ENCODE results near the gene FSD1. TPM values are rescaled to one million over a fixed set of nuclear protein-coding genes. Genes with fewer than 3 reads are reported as not detected.

The FSD1 gene
- total and polyA plus RNA-seq, 9 of the 15 experiments (the other 6 are each of a cell fraction or from before 2014, with no cell fraction given), result 0.11 to 1.9 (median 0.94) TPM; not detected in 1

DNA sequence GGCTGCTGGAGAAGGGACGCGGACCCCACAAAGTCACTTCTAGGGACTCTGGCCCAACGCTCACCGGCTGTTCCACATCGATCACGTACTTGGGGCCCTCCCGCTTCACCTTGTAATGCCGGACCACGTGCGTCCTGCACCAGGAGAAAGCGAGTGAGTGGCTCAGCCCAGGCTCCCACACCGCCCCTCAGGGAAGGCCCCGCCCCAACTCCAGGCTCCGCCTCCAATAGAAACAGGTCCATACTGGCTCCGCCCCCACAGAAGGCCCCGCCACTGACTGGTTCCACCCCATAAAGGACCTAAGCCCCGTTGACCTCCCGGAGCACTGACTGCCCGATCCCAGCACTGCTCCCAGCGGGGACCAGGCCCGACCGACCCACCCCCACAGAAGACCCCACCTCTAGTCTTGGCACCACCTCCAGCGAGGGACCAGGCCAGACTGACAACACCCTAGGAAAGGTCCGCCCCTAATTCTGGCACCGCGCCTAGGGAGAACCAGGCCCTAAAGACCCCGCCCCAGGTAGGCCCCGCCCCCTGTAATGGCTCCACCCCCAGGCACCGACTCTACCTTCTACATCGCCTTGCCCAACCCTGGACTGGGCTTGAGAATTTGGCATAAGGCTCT lies 23.0 kb downstream of the FSD1 start (continued):
- TF ChIP-seq, protein P1, sequence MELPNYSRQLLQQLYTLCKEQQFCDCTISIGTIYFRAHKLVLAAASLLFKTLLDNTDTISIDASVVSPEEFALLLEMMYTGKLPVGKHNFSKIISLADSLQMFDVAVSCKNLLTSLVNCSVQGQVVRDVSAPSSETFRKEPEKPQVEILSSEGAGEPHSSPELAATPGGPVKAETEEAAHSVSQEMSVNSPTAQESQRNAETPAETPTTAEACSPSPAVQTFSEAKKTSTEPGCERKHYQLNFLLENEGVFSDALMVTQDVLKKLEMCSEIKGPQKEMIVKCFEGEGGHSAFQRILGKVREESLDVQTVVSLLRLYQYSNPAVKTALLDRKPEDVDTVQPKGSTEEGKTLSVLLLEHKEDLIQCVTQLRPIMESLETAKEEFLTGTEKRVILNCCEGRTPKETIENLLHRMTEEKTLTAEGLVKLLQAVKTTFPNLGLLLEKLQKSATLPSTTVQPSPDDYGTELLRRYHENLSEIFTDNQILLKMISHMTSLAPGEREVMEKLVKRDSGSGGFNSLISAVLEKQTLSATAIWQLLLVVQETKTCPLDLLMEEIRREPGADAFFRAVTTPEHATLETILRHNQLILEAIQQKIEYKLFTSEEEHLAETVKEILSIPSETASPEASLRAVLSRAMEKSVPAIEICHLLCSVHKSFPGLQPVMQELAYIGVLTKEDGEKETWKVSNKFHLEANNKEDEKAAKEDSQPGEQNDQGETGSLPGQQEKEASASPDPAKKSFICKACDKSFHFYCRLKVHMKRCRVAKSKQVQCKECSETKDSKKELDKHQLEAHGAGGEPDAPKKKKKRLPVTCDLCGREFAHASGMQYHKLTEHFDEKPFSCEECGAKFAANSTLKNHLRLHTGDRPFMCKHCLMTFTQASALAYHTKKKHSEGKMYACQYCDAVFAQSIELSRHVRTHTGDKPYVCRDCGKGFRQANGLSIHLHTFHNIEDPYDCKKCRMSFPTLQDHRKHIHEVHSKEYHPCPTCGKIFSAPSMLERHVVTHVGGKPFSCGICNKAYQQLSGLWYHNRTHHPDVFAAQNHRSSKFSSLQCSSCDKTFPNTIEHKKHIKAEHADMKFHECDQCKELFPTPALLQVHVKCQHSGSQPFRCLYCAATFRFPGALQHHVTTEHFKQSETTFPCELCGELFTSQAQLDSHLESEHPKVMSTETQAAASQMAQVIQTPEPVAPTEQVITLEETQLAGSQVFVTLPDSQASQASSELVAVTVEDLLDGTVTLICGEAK (IDR thresholded peaks at IDR 0.05), result no peak
- TF ChIP-seq, protein P1 (CRISPR knock-in tag; IDR thresholded peaks at IDR 0.05), result no peak
- TF ChIP-seq, protein P2, sequence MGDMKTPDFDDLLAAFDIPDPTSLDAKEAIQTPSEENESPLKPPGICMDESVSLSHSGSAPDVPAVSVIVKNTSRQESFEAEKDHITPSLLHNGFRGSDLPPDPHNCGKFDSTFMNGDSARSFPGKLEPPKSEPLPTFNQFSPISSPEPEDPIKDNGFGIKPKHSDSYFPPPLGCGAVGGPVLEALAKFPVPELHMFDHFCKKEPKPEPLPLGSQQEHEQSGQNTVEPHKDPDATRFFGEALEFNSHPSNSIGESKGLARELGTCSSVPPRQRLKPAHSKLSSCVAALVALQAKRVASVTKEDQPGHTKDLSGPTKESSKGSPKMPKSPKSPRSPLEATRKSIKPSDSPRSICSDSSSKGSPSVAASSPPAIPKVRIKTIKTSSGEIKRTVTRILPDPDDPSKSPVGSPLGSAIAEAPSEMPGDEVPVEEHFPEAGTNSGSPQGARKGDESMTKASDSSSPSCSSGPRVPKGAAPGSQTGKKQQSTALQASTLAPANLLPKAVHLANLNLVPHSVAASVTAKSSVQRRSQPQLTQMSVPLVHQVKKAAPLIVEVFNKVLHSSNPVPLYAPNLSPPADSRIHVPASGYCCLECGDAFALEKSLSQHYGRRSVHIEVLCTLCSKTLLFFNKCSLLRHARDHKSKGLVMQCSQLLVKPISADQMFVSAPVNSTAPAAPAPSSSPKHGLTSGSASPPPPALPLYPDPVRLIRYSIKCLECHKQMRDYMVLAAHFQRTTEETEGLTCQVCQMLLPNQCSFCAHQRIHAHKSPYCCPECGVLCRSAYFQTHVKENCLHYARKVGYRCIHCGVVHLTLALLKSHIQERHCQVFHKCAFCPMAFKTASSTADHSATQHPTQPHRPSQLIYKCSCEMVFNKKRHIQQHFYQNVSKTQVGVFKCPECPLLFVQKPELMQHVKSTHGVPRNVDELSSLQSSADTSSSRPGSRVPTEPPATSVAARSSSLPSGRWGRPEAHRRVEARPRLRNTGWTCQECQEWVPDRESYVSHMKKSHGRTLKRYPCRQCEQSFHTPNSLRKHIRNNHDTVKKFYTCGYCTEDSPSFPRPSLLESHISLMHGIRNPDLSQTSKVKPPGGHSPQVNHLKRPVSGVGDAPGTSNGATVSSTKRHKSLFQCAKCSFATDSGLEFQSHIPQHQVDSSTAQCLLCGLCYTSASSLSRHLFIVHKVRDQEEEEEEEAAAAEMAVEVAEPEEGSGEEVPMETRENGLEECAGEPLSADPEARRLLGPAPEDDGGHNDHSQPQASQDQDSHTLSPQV (IDR thresholded peaks at IDR 0.05), result no peak
- TF ChIP-seq EWSR1 (IDR thresholded peaks at IDR 0.05; ENCODE audit: borderline replicate concordance, low read depth, partially characterized antibody) (no peak), SOX6 (IDR thresholded peaks at IDR 0.05) (no peak), MXI1 (IDR thresholded peaks at IDR 0.05; ENCODE audit: low read depth, low read length) (peak; percentile 86), HMGN3 (IDR thresholded peaks at IDR 0.05; ENCODE audit: borderline replicate concordance, extremely low read depth, insufficient read length, low read depth, low read length) (peak; percentile 29), SREBF1 (IDR thresholded peaks at IDR 0.05; ENCODE audit: borderline replicate concordance, low read depth, low read length) (no peak), ARID2 (IDR thresholded peaks at IDR 0.05) (no peak), SAP30 (IDR thresholded peaks at IDR 0.05; ENCODE audit: borderline replicate concordance, insufficient read depth, low read depth, low read length, poor library complexity, severe bottlenecking) (peak; percentile 90), SP2 (IDR thresholded peaks at IDR 0.05; ENCODE audit: extremely low read depth, low read depth, low read length, poor library complexity, severe bottlenecking) (no peak)
- TF ChIP-seq, protein P3, sequence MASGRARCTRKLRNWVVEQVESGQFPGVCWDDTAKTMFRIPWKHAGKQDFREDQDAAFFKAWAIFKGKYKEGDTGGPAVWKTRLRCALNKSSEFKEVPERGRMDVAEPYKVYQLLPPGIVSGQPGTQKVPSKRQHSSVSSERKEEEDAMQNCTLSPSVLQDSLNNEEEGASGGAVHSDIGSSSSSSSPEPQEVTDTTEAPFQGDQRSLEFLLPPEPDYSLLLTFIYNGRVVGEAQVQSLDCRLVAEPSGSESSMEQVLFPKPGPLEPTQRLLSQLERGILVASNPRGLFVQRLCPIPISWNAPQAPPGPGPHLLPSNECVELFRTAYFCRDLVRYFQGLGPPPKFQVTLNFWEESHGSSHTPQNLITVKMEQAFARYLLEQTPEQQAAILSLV (tag; IDR thresholded peaks at IDR 0.05), result no peak
